NCI-H1436 treated with DMSO at 0.1 percent for 48 hours (cell line): ENCODE data around the gene ARHGEF16.

Experiments used
- DNase-seq: peaks from one replicate; lab custom pipeline; 2025; lab: John Stamatoyannopoulos, UW

Gene ARHGEF16

GRCh38 chr1:3453891-3454810 lies at the start of gene ARHGEF16:
ARHGEF16 (plus strand) TSS chr1:3454665; CDS start chr1:3463085, 8,420 bp downstream.
- no peak for DNase-seq

GRCh38 chr1:3404801-3405200 lies 49.7 kb upstream of the ARHGEF16 start:
- DNase-seq: no peak

- DNase-seq: no peak
Measured at GRCh38 chr1:3405491-3405890, 49.0 kb upstream of the ARHGEF16 start.

- peak; percentile 71 for DNase-seq
Measured at GRCh38 chr1:3405974-3406867, 48.2 kb upstream of the ARHGEF16 start.

- no peak for DNase-seq
Measured at GRCh38 chr1:3407021-3407420, 47.4 kb upstream of the ARHGEF16 start.

- no peak for DNase-seq
Measured at GRCh38 chr1:3408751-3409266, 45.7 kb upstream of the ARHGEF16 start.

- no peak for DNase-seq
Measured at GRCh38 chr1:3409366-3410141, 44.9 kb upstream of the ARHGEF16 start.

GRCh38 chr1:3410142-3410925 lies 44.1 kb upstream of the ARHGEF16 start:
- DNase-seq: no peak

GRCh38 chr1:3411806-3412205 lies 42.7 kb upstream of the ARHGEF16 start:
- DNase-seq: no peak

GRCh38 chr1:3412376-3412775 lies 42.1 kb upstream of the ARHGEF16 start:
- DNase-seq: no peak

GRCh38 chr1:3413975-3414710 lies 40.3 kb upstream of the ARHGEF16 start:
- no peak for DNase-seq

- DNase-seq: no peak
Measured at GRCh38 chr1:3415260-3416090, 39.0 kb upstream of the ARHGEF16 start.

- no peak for DNase-seq
Measured at GRCh38 chr1:3417082-3417739, 37.3 kb upstream of the ARHGEF16 start.

GRCh38 chr1:3417934-3418333 lies 36.5 kb upstream of the ARHGEF16 start:
- no peak for DNase-seq

- DNase-seq: no peak
Measured at GRCh38 chr1:3418600-3418999, 35.9 kb upstream of the ARHGEF16 start.

GRCh38 chr1:3419415-3420204 lies 34.9 kb upstream of the ARHGEF16 start:
- no peak for DNase-seq

- DNase-seq: no peak
Measured at GRCh38 chr1:3420218-3420951, 34.1 kb upstream of the ARHGEF16 start.
